ENCODE results near the gene CCNG2.
A peak's percentile ranks its signal among the peaks of the same experiment; 100 is the strongest.

The CCNG2 gene

DNA sequence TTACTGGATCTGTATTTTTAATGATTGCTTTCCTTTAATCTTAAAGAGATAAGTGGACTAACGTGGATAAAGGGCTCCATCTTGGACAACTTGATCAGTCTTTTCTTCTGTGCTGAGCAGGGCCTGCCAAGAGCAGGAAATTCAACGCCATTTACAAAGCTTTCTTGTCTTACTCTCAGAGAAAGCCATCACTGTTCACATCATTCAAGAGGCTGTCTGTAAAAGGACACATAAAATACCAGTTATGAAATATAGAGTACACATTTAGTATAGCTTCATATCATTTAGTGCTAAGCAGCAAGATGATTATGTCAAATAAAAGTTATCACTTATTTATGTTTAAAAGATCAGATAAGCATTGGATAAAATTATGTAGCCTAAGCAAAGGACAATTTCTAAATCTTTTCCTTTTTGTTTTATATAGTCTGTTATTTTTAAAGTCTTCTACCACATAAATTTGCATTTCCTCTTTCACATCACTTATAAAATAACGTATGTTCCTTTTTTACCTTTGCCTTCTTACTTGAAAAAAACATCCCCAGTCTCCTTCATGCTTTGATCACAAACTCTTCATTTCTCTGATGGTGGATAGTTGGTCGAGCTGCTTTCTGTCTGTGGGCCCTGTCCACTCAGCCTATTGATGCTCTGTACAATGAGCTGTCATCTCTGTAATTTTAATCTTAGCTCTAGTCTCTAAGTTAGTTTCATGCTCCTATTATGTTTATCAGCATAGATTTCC is 2.1 kb upstream of the CCNG2 start:
- TF ChIP-seq, protein P1, sequence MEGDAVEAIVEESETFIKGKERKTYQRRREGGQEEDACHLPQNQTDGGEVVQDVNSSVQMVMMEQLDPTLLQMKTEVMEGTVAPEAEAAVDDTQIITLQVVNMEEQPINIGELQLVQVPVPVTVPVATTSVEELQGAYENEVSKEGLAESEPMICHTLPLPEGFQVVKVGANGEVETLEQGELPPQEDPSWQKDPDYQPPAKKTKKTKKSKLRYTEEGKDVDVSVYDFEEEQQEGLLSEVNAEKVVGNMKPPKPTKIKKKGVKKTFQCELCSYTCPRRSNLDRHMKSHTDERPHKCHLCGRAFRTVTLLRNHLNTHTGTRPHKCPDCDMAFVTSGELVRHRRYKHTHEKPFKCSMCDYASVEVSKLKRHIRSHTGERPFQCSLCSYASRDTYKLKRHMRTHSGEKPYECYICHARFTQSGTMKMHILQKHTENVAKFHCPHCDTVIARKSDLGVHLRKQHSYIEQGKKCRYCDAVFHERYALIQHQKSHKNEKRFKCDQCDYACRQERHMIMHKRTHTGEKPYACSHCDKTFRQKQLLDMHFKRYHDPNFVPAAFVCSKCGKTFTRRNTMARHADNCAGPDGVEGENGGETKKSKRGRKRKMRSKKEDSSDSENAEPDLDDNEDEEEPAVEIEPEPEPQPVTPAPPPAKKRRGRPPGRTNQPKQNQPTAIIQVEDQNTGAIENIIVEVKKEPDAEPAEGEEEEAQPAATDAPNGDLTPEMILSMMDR (IDR thresholded peaks at IDR 0.05; ENCODE audit: insufficient read depth, low read depth, low read length, missing control alignments): no peak
- no peak for DNase-seq (ENCODE audit: low read depth)
- no peak overlapping the region for H3K4me3 ChIP-seq (ENCODE audit: low read depth, low read length)

DNA sequence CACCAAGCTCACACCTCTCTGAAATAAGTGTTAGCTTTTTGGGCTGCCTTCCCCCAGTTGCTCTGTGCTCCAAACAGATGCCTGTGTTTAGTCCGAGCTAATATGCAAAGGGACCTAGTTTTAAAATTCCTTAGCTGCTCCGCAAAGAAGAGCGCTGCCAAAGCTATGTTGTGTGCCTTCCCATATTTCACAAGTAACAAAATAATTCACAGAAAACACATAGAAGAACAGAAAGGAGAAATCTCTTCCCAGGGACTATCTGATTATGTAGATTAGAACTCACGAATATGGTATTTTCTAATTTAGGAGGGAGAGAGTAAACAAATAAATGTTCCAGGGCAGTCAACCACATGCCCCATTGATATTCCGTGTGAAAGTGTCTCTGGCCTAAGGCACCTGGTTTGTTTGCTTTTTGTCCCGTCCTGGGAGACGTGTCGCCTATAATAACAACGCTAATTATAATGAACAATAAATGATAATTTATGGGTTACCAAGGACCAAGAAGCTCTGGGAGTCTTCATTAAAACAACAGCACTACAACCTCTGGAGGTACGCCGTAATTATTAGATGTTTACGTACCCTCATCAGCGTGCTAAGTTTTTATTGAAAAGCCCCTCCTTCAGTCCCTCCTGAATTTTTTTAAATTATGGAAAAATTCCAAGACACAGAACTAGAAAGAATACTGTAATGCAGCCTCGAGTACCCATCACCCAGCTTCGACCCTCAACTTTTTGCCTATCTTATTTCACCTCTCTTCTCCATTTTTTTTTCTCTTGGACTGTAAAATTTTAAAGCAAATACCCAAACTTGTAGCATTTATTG is 1.2 kb upstream of the CCNG2 start:
- TF ChIP-seq, protein P1 (IDR thresholded peaks at IDR 0.05; ENCODE audit: insufficient read depth, low read depth, low read length, missing control alignments): no peak
- H3K4me3 ChIP-seq (ENCODE audit: low read depth, low read length): peak overlapping the region; percentile 78
- DNase-seq (ENCODE audit: low read depth): no peak

DNA sequence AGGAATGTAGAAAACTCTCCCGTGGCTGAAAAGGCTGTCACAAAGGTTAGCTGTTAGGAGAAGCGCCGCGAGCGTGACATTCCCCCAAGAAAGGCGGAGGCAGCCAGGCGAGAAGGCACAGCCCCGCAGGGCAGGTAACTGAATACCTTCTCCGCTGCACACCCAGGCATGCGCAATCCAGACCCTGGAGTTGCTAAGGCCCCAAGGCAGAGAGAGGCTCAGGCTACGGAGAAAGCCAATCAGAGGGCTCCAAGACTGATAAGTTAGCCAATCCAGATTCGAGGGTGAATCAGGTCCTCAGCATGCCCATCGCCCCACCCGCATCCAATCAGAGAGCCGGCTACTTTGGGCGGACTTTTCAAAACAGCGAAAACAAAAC is 485 bp upstream of the CCNG2 start:
- DNase-seq (ENCODE audit: low read depth): peak; percentile 99
- peak overlapping the region; percentile 78 for H3K4me3 ChIP-seq (ENCODE audit: low read depth, low read length)
- TF ChIP-seq, protein P1 (IDR thresholded peaks at IDR 0.05; ENCODE audit: insufficient read depth, low read depth, low read length, missing control alignments): no peak

DNA sequence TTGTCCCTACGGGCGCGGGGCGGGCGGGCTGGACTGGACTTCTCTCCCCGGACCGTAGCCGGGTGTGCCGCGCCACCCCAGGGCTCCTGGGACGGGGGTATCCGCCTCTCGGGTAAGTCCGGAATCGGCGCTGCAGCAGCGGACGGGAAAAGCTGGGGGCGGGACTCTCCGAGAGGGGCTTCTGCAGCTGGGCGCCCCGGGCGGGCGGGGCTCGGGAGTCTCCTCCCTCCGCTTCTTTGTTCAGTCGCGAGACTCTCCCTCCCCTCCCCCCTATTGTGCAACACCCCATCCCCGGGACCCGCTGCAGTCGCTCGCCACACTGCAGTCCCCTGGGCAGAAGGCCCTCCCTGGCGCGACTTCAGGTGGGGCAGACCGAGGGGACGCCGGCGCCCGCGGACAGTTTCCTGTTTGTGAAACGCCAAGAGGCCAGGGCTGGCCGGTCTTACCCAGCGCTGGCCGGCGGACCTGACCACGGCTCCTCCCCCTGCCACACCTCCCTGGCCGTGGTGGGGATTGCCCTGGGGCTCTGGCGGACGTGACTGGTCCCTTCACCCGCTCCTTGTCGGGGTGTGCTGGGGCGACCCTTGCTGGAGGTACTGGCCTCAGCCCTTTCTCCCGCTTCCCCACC is 966 bp downstream of the CCNG2 start:
- TF ChIP-seq, protein P1 (IDR thresholded peaks at IDR 0.05; ENCODE audit: insufficient read depth, low read depth, low read length, missing control alignments): no peak
- DNase-seq (ENCODE audit: low read depth): peak; percentile 87
- H3K4me3 ChIP-seq (ENCODE audit: low read depth, low read length): peak overlapping the region; percentile 78

DNA sequence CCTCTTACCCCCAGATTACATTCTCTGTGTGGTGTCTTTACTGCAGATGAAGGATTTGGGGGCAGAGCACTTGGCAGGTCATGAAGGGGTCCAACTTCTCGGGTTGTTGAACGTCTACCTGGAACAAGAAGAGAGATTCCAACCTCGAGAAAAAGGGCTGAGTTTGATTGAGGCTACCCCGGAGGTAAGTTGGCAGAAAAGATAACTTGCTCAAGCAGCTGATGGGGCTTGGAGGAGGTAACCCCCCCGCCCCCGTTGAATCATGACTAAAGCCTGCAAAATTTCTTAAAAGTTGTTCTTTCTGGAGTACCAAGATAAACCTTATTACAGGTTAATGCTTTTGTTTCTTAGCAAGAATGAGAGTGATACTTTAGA is 1.5 kb downstream of the CCNG2 start:
- H3K4me3 ChIP-seq (ENCODE audit: low read depth, low read length): peak overlapping the region; percentile 78
- no peak for DNase-seq (ENCODE audit: low read depth)
- TF ChIP-seq, protein P1 (IDR thresholded peaks at IDR 0.05; ENCODE audit: insufficient read depth, low read depth, low read length, missing control alignments): no peak

DNA sequence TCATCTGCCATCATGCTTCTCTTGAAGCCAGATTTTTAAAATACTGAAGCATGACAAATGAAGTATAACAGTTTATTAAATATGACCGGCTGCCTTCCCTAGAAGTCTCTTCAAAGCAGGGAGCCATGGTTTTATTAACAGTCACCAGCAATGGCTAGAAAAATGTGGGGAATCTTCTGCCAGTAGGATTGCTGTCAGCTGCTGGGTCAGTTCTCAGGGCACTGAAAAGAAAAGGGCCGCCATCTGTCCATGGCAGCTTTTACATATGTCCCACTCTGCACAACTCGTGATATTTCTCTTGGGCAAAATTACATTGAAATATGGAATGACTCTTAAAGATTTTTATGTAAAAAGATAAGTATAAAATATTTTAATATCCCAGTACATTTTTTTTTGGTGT is 2.8 kb downstream of the CCNG2 start:
- peak overlapping the region; percentile 78 for H3K4me3 ChIP-seq (ENCODE audit: low read depth, low read length)
- TF ChIP-seq, protein P1 (IDR thresholded peaks at IDR 0.05; ENCODE audit: insufficient read depth, low read depth, low read length, missing control alignments): no peak
- DNase-seq (ENCODE audit: low read depth): no peak

Data from GM12865 (cell line).